HepG2 (cell line): ENCODE measurements around the gene TADA2B. TPM values are rescaled to one million over a fixed set of nuclear protein-coding genes. Genes with fewer than 3 reads are reported as not detected.

Experiments
- CREM ChIP-seq, 2 experiments: sonication (generic) in 1 of 2; formaldehyde crosslinking in 1 of 2; IDR thresholded peaks; 2 replicates each; pipeline versions ENCODE4 v1.4.0 to v1.6.1; 2016 to 2020; ENCODE audit warnings: antibody characterized with exemption in 1 of 2, mild to moderate bottlenecking in 1 of 2, missing genetic modification reagents in 1 of 2
- FOSL2 ChIP-seq: sonication (generic); formaldehyde crosslinking; IDR thresholded peaks from 2 replicates; pipeline ENCODE4 v1.4.0; 2020; ENCODE audit warnings: missing genetic modification reagents
- KLF15 ChIP-seq: sonication (generic); formaldehyde crosslinking; IDR thresholded peaks from 2 replicates; pipeline ENCODE4 v1.8.1; 2023; ENCODE audit warnings: borderline replicate concordance, mild to moderate bottlenecking, inconsistent platforms, missing genetic modification reagents, mixed read lengths
- MIER2 ChIP-seq: IDR thresholded peaks from 2 replicates; pipeline ENCODE4 v1.6.1; 2016; ENCODE audit warnings: missing biosample characterization, missing genetic modification reagents
- NFYB ChIP-seq: sonication (generic); formaldehyde crosslinking; IDR thresholded peaks from 2 replicates; pipeline ENCODE4 v1.4.0; 2020; ENCODE audit warnings: missing genetic modification reagents
- ZNF431 ChIP-seq: sonication (generic); formaldehyde crosslinking; IDR thresholded peaks from 2 replicates; pipeline ENCODE4 v1.9.0; 2022; ENCODE audit warnings: missing genetic modification reagents, low read depth, mild to moderate bottlenecking, borderline replicate concordance
- ZNF749 ChIP-seq: sonication (generic); formaldehyde crosslinking; IDR thresholded peaks from 2 replicates; pipeline ENCODE4 v1.8.0; 2022; ENCODE audit warnings: mild to moderate bottlenecking, missing genetic modification reagents, moderate library complexity, borderline replicate concordance
- polyA plus RNA-seq, 8 experiments: library from polyadenylated mRNA; depleted of rRNA in 3 of 8; stranded (reverse) in 7 of 8; unstranded in 1 of 8; fragments of >200 nt; fragmentation: Illumina TruSeq in 4 of 8; extraction: Trizol in 4 of 8; gene quantifications; 2 replicates each; pipeline versions ENCODE4 v1.2.1 to v1.2.3, GENCODE V29; 2011 to 2016; ENCODE audit warnings: low read depth in 4 of 8, missing spikeins in 1 of 8, mixed read lengths in 1 of 8; ENCODE audit not compliant: insufficient read depth in 1 of 8
- total RNA-seq, 5 experiments: library from RNA; depleted of rRNA; stranded (reverse); fragments of >200 nt; fragmentation: Illumina TruSeq; extraction: Trizol; gene quantifications; 2 replicates each; pipeline ENCODE4 v1.2.3, GENCODE V29; 2016; ENCODE audit warnings: low read depth in 1 of 5
- TF ChIP-seq, protein P1 (sequence below): sonication (generic); formaldehyde crosslinking; IDR thresholded peaks from 2 replicates; pipeline ENCODE4 v1.8.0; 2022; ENCODE audit warnings: missing genetic modification reagents, mild to moderate bottlenecking, borderline replicate concordance
- TF ChIP-seq, protein P2 (sequence below): sonication (generic); formaldehyde crosslinking; IDR thresholded peaks from 2 replicates; pipeline ENCODE4 v1.8.0; 2022; ENCODE audit warnings: missing genetic modification reagents, mild to moderate bottlenecking, inconsistent platforms, borderline replicate concordance
- TF ChIP-seq, protein P3 (sequence below): sonication (generic); formaldehyde crosslinking; IDR thresholded peaks from 2 replicates; pipeline ENCODE4 v1.5.1; 2020; ENCODE audit warnings: missing genetic modification reagents, mild to moderate bottlenecking, borderline replicate concordance
- TF ChIP-seq, protein P4 (sequence below): sonication (generic); formaldehyde crosslinking; IDR thresholded peaks from 2 replicates; pipeline ENCODE4 v1.5.0; 2020; ENCODE audit warnings: mild to moderate bottlenecking, missing genetic modification reagents, borderline replicate concordance
- TF ChIP-seq, protein P5 (sequence below): sonication (generic); formaldehyde crosslinking; IDR thresholded peaks from 2 replicates; pipeline ENCODE4 v1.9.0; 2022; ENCODE audit warnings: low read depth, missing genetic modification reagents

The TADA2B gene
- total and polyA plus RNA-seq, 2 of the 13 experiments (the other 11 are each of a cell fraction or from before 2014, with no cell fraction given), result 4.6 to 8.9 TPM

DNA sequence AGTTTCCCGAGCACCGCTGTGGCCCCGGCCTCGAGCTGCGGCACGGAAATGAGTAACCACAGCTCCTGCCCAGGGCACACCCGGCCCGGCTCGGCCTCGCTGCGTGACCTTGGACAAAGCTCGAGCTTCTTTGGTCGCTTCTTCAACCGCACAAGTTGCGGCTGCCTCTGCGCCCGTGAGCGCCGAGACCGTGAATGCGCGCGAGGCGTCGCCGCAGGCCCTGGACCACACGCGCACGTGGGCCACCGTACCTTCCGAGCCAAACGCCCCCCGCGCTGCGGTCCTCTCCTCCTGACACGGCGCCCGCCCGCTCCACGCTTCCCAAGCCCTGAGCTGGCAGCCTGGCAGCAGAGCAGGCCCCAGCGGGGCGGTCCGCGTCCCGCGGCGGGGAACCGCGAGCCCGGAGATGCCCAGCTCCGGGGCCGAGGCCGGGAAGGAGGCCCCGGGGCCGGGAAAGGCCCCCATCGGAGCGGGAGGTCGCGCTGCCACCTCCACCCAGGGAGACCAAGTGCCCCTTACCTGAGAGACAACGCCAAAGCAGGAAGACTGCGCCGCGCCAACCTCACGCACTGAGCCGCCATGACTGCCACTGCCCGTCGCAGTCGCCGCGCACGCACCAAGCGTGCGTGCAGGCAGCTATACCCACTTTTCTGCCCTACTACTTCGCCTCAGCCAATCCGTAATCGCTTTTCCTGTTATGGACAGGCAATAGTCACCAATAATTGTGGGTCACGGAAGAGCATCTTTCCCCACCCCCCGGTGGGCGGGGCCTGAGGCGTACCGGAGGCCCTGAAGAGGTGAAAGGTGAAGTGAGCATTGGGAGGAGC lies 24.5 kb downstream of the TADA2B start, which contains the start of gene GRPEL1 (continued):
- TF ChIP-seq, protein P1, sequence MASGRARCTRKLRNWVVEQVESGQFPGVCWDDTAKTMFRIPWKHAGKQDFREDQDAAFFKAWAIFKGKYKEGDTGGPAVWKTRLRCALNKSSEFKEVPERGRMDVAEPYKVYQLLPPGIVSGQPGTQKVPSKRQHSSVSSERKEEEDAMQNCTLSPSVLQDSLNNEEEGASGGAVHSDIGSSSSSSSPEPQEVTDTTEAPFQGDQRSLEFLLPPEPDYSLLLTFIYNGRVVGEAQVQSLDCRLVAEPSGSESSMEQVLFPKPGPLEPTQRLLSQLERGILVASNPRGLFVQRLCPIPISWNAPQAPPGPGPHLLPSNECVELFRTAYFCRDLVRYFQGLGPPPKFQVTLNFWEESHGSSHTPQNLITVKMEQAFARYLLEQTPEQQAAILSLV (CRISPR knock-in tag), result no peak; the same call in 1 of the 2 replicates
- TF ChIP-seq CREM (IDR thresholded peaks at IDR 0.05) (peak; percentile 60; the same call in 1 of the 2 replicates), CREM (CRISPR knock-in tag; IDR thresholded peaks at IDR 0.05) (no peak), FOSL2 (CRISPR knock-in tag) (peak; percentile 22; the same call in 1 of the 2 replicates), ZNF749 (CRISPR knock-in tag) (0 out of 2 replicates have a peak, but pooled peaks have one; percentile 64), NFYB (peak; percentile 87), KLF15 (CRISPR knock-in tag) (no peak), MIER2 (CRISPR knock-in tag) (no peak), ZNF431 (0 out of 2 replicates have a peak, but pooled peaks have one; percentile 57)
- TF ChIP-seq, protein P2, sequence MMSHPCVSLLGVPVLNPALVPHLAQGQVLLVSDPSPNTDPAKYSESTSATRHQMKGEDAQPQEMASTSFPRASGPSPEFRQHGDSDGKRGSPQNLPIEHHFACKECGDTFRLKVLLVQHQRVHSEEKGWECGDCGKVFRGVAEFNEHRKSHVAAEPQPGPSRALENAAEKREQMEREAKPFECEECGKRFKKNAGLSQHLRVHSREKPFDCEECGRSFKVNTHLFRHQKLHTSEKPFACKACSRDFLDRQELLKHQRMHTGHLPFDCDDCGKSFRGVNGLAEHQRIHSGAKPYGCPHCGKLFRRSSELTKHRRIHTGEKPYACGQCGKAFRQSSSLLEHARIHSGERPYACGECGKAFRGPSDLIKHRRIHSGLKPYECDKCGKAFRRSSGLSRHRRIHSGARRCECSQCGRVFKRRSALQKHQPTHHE (CRISPR knock-in tag), result peak; percentile 60; the same call in 1 of the 2 replicates
- TF ChIP-seq, protein P3, sequence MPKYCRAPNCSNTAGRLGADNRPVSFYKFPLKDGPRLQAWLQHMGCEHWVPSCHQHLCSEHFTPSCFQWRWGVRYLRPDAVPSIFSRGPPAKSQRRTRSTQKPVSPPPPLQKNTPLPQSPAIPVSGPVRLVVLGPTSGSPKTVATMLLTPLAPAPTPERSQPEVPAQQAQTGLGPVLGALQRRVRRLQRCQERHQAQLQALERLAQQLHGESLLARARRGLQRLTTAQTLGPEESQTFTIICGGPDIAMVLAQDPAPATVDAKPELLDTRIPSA, result no peak
- TF ChIP-seq, protein P4, sequence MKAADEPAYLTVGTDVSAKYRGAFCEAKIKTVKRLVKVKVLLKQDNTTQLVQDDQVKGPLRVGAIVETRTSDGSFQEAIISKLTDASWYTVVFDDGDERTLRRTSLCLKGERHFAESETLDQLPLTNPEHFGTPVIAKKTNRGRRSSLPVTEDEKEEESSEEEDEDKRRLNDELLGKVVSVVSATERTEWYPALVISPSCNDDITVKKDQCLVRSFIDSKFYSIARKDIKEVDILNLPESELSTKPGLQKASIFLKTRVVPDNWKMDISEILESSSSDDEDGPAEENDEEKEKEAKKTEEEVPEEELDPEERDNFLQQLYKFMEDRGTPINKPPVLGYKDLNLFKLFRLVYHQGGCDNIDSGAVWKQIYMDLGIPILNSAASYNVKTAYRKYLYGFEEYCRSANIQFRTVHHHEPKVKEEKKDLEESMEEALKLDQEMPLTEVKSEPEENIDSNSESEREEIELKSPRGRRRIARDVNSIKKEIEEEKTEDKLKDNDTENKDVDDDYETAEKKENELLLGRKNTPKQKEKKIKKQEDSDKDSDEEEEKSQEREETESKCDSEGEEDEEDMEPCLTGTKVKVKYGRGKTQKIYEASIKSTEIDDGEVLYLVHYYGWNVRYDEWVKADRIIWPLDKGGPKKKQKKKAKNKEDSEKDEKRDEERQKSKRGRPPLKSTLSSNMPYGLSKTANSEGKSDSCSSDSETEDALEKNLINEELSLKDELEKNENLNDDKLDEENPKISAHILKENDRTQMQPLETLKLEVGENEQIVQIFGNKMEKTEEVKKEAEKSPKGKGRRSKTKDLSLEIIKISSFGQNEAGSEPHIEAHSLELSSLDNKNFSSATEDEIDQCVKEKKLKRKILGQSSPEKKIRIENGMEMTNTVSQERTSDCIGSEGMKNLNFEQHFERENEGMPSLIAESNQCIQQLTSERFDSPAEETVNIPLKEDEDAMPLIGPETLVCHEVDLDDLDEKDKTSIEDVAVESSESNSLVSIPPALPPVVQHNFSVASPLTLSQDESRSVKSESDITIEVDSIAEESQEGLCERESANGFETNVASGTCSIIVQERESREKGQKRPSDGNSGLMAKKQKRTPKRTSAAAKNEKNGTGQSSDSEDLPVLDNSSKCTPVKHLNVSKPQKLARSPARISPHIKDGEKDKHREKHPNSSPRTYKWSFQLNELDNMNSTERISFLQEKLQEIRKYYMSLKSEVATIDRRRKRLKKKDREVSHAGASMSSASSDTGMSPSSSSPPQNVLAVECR, result peak; percentile 91
- TF ChIP-seq, protein P5, sequence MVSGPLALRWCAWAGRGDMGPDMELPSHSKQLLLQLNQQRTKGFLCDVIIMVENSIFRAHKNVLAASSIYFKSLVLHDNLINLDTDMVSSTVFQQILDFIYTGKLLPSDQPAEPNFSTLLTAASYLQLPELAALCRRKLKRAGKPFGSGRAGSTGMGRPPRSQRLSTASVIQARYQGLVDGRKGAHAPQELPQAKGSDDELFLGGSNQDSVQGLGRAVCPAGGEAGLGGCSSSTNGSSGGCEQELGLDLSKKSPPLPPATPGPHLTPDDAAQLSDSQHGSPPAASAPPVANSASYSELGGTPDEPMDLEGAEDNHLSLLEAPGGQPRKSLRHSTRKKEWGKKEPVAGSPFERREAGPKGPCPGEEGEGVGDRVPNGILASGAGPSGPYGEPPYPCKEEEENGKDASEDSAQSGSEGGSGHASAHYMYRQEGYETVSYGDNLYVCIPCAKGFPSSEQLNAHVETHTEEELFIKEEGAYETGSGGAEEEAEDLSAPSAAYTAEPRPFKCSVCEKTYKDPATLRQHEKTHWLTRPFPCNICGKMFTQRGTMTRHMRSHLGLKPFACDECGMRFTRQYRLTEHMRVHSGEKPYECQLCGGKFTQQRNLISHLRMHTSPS, result peak; percentile 8; the same call in 1 of the 2 replicates
